ENCODE results near the gene DYSF.

- TF ChIP-seq CTCF (IDR thresholded peaks at IDR 0.05) (no peak), ZFX (IDR thresholded peaks at IDR 0.05; ENCODE audit: borderline replicate concordance) (no peak)
Measured at GRCh38 chr2:71468279-71469015, 15.1 kb downstream of the DYSF start.

Measured in 22Rv1 (cell line).